K562 (cell line): ENCODE measurements around the gene TUBGCP6. TPM values are rescaled to one million over a fixed set of nuclear protein-coding genes. Genes with fewer than 3 reads are reported as not detected.

Experiments
- ATAC-seq: fragments of 200-7000 bp; cut with Tn5 transposase; 3 replicates; pipeline ENCODE4 v1.9.1; 2020; ENCODE audit warnings: moderate library complexity
- BruUV-seq: library from RNA; stranded (reverse); fragments of 400-500 nt; replicated peaks from 2 replicates; lab custom pipeline; 2021; lab: Mats Ljungman, UMichigan
- CTCF ChIA-PET: fragments of 300-600 bp; formaldehyde crosslinking; extraction: SDS; loops from one replicate; lab custom pipeline; 2021; ENCODE audit warnings: low intra/inter-chr PET ratio; lab: Yijun Ruan, JAX
- POLR2A ChIA-PET: fragments of 300-600, 350-650 bp; sonication (Branson Sonifier 250); formaldehyde crosslinking; extraction: SDS; loops from one replicate; lab custom pipeline; 2021; ENCODE audit warnings: antibody characterized with exemption, inconsistent platforms; lab: Yijun Ruan, JAX
- DNase-seq, 4 experiments: peaks; one replicate each; pipeline versions ENCODE4 v3.0.0 to v3.0.0-alpha.2; 2011 to 2018; ENCODE audit warnings: low spot score in 3 of 4, mixed read lengths in 3 of 4; ENCODE audit errors: extremely low read depth in 1 of 4
- FAIRE-seq: peaks from 2 replicates; lab custom pipeline; 2011; peaks lifted over from hg19 to GRCh38; lab: Jason Lieb, UNC
- H2AFZ ChIP-seq: 2 replicates; pipeline ENCODE4 v1.6.0; 2011; ENCODE audit warnings: low read depth, low read length, control low read depth, inconsistent platforms
- H3K27ac ChIP-seq: fragments of 200-600 bp; 3 replicates; pipeline ENCODE4 v1.8.0; 2011; ENCODE audit warnings: low read depth, mild to moderate bottlenecking, control low read depth, inconsistent platforms, low read length, moderate library complexity, mixed read lengths; ENCODE audit errors: extremely low read depth
- H3K27me3 ChIP-seq, 2 experiments: fragments of 300-600 bp in 1 of 2; 2 replicates in 1 of 2; 3 replicates in 1 of 2; pipeline versions ENCODE4 v1.6.0 to v1.8.0; 2011; ENCODE audit warnings: inconsistent platforms in 2 of 2, low read length in 2 of 2, mild to moderate bottlenecking in 1 of 2, mixed read lengths in 1 of 2, moderate library complexity in 1 of 2; ENCODE audit not compliant: control insufficient read depth in 2 of 2, insufficient read depth in 2 of 2
- H3K36me3 ChIP-seq: fragments of 300-600 bp; 3 replicates; pipeline ENCODE4 v1.8.0; 2011; ENCODE audit warnings: mild to moderate bottlenecking, low read length, inconsistent platforms; ENCODE audit not compliant: control insufficient read depth, insufficient read depth
- H3K4me1 ChIP-seq, 2 experiments: fragments of 200-600 bp in 1 of 2; replicated peaks in 1 of 2; 2 replicates in 1 of 2; 3 replicates in 1 of 2; pipeline versions ENCODE4 v1.5.1 to v1.8.0; 2011; ENCODE audit warnings: inconsistent platforms in 2 of 2, low read length in 2 of 2, mild to moderate bottlenecking in 1 of 2, mixed read lengths in 1 of 2, moderate library complexity in 1 of 2; ENCODE audit not compliant: control insufficient read depth in 2 of 2, insufficient read depth in 2 of 2
- H3K4me2 ChIP-seq: 2 replicates; pipeline ENCODE4 v1.6.1; 2011; ENCODE audit warnings: low read length, control low read depth, inconsistent platforms, mixed read lengths; ENCODE audit not compliant: insufficient read depth
- H3K4me3 ChIP-seq: fragments of 200-600 bp; sonication (generic), shearing (Covaris generic); 2 replicates; pipeline ENCODE4 v1.5.1; 2016; ENCODE audit warnings: control low read depth, inconsistent platforms
- H3K79me2 ChIP-seq: fragments of 200-600 bp; 3 replicates; pipeline ENCODE4 v1.8.0; 2011; ENCODE audit warnings: low read length, inconsistent platforms; ENCODE audit not compliant: control insufficient read depth, insufficient read depth
- H3K9ac ChIP-seq, 2 experiments: 2 replicates each; pipeline versions ENCODE4 v1.6.0 to v1.6.1; 2011; ENCODE audit warnings: low read depth in 2 of 2, low read length in 2 of 2, control low read depth in 1 of 2, inconsistent platforms in 1 of 2, mild to moderate bottlenecking in 1 of 2, mixed read lengths in 1 of 2; ENCODE audit not compliant: insufficient read depth in 1 of 2
- H3K9me1 ChIP-seq: one replicate; pipeline ENCODE4 v1.6.0; 2011; ENCODE audit warnings: inconsistent platforms, mild to moderate bottlenecking, low read length, moderate library complexity; ENCODE audit not compliant: control insufficient read depth, insufficient read depth
- H3K9me3 ChIP-seq: replicated peaks from 2 replicates; pipeline ENCODE4 v1.5.1; 2011; ENCODE audit warnings: low read depth, low read length, inconsistent platforms; ENCODE audit not compliant: control insufficient read depth, insufficient read depth
- H4K20me1 ChIP-seq: replicated peaks from 2 replicates; pipeline ENCODE4 v1.6.1; 2011; ENCODE audit warnings: low read length, inconsistent platforms, mixed read lengths; ENCODE audit not compliant: control insufficient read depth, insufficient read depth
- ARNT ChIP-seq, 2 experiments: fragments of 450-650 bp; IDR thresholded peaks; 2 replicates each; pipeline ENCODE4 v1.6.1; 2016; ENCODE audit warnings: mild to moderate bottlenecking in 1 of 2
- CBFB ChIP-seq: sonication (generic); formaldehyde crosslinking; IDR thresholded peaks from 2 replicates; pipeline ENCODE4 v1.4.0; 2020; ENCODE audit warnings: mild to moderate bottlenecking, missing genetic modification reagents
- E2F3 ChIP-seq: fragments of 250-450 bp; sonication (Bioruptor Pico); IDR thresholded peaks from 2 replicates; pipeline ENCODE4 v1.4.0; 2020; ENCODE audit warnings: mild to moderate bottlenecking
- MAFF ChIP-seq: IDR thresholded peaks from 2 replicates; pipeline ENCODE4 v1.6.1; 2012; ENCODE audit warnings: low read length, improper control_type of control experiment
- NFIC ChIP-seq: fragments of 450-650 bp; IDR thresholded peaks from 2 replicates; pipeline ENCODE4 v1.6.1; 2017; ENCODE audit warnings: mild to moderate bottlenecking, inconsistent platforms
- NFIX ChIP-seq: fragments of 250-450 bp; sonication (Bioruptor Pico); IDR thresholded peaks from 2 replicates; pipeline ENCODE4 v1.4.0; 2020; ENCODE audit warnings: low read depth, mild to moderate bottlenecking, moderate library complexity
- PRPF4 ChIP-seq: fragments of 200-400 bp; formaldehyde crosslinking; IDR thresholded peaks from one replicate; pipeline ENCODE4 v1.6.1; 2017; ENCODE audit warnings: low read length, low read depth, mild to moderate bottlenecking; ENCODE audit not compliant: insufficient read depth, poor library complexity, severe bottlenecking
- RBM39 ChIP-seq: fragments of 200-400 bp; formaldehyde crosslinking; optimal IDR thresholded peaks from 2 replicates; pipeline ENCODE3; 2018; ENCODE audit warnings: low read depth, low read length
- SMAD2 ChIP-seq: fragments of 150-350 bp; IDR thresholded peaks from 2 replicates; pipeline ENCODE4 v1.6.1; 2014; ENCODE audit warnings: low read depth, mild to moderate bottlenecking, low read length
- YY1 ChIP-seq, 3 experiments: IDR thresholded peaks; 2 replicates each; pipeline ENCODE4 v1.6.1; 2011; ENCODE audit warnings: low read length in 2 of 3, mild to moderate bottlenecking in 2 of 3, moderate library complexity in 2 of 3, borderline replicate concordance in 1 of 3, control low read depth in 1 of 3, low read depth in 1 of 3; ENCODE audit not compliant: insufficient read depth in 3 of 3, insufficient replicate concordance in 2 of 3, control insufficient read depth in 1 of 3, insufficient read length in 1 of 3; ENCODE audit errors: extremely low read depth in 1 of 3
- ZC3H4 ChIP-seq: sonication (generic); formaldehyde crosslinking; IDR thresholded peaks from 2 replicates; pipeline ENCODE4 v1.9.0; 2021; ENCODE audit warnings: missing genetic modification reagents, borderline replicate concordance
- ZFP36 ChIP-seq: fragments of 150-350 bp; IDR thresholded peaks from 2 replicates; pipeline ENCODE4 v1.6.1; 2018; ENCODE audit warnings: low read length, low read depth; ENCODE audit not compliant: partially characterized antibody
- ZNF121 ChIP-seq: sonication (generic); formaldehyde crosslinking; conservative IDR thresholded peaks from 2 replicates; pipeline ENCODE4 v1.8.0; 2022; ENCODE audit warnings: missing genetic modification reagents
- ZNF23 ChIP-seq: fragments of 250-450 bp; sonication (Bioruptor Pico); IDR thresholded peaks from 2 replicates; pipeline ENCODE4 v1.4.0; 2020; ENCODE audit warnings: mild to moderate bottlenecking
- ZNF41 ChIP-seq: fragments of 250-450 bp; sonication (Bioruptor Pico); conservative IDR thresholded peaks from 2 replicates; pipeline ENCODE4 v1.4.0; 2020; ENCODE audit warnings: mild to moderate bottlenecking
- WGBS: fragments of 100-300 bp; shearing (Covaris generic); methylation state at CpG from one replicate; pipeline ENCODE4 v1.1.6; 2016; ENCODE audit warnings: low coverage, mixed read lengths; ENCODE audit not compliant: insufficient coverage; ENCODE audit errors: missing lambda C conversion rate; 5-methylcytosine and 5-hydroxymethylcytosine counted together
- in situ Hi-C: fragments of 300-500 bp; cut with MboI; formaldehyde crosslinking; loops from 4 replicates; pipeline ENCODE4 v1.15.0; 2018; ENCODE audit warnings: inconsistent platforms, mixed read lengths
- intact Hi-C: fragments of 100-400 bp; cut with micrococcal nuclease; formaldehyde crosslinking; loops from 2 replicates; pipeline ENCODE4 v1.14.2; 2022
- polyA plus RNA-seq, 8 experiments: library from polyadenylated mRNA; depleted of rRNA in 4 of 8; stranded (reverse) in 5 of 8; unstranded in 3 of 8; fragments of >200 nt; fragmentation: Nextera tagmentation in 2 of 8; fragmentation: Illumina TruSeq in 1 of 8; extraction: Ambion mirVana in 2 of 8; extraction: Trizol in 1 of 8; gene quantifications; 2 replicates each; pipeline versions ENCODE4 v1.2.1 to v1.2.3, GENCODE V29; 2011 to 2014; ENCODE audit warnings: inconsistent platforms in 1 of 8, missing spikeins in 1 of 8
- total RNA-seq, 7 experiments: library from RNA; depleted of rRNA in 6 of 7; stranded (reverse); fragments of >200 nt in 6 of 7; fragmentation: Illumina TruSeq in 2 of 7; extraction: Trizol in 2 of 7; gene quantifications; 2 replicates each; pipeline versions ENCODE4 v1.2.1 to v1.2.3, GENCODE V29; 2011 to 2021; ENCODE audit warnings: low replicate concordance in 1 of 7
- TF ChIP-seq, protein P1 (sequence below): fragments of 450-650 bp; IDR thresholded peaks from 2 replicates; pipeline ENCODE4 v1.6.1; 2017; ENCODE audit warnings: mild to moderate bottlenecking, moderate library complexity
- TF ChIP-seq, protein P2 (sequence below): fragments of 250-450 bp; sonication (Bioruptor Pico); IDR thresholded peaks from 2 replicates; pipeline ENCODE4 v1.5.0; 2021; ENCODE audit warnings: mild to moderate bottlenecking, borderline replicate concordance

TUBGCP6 gene
- total and polyA plus RNA-seq, 9 of the 15 experiments (the other 6 are each of a cell fraction or from before 2014, with no cell fraction given): 0.76 to 33.0 (median 10.1) TPM

DNA sequence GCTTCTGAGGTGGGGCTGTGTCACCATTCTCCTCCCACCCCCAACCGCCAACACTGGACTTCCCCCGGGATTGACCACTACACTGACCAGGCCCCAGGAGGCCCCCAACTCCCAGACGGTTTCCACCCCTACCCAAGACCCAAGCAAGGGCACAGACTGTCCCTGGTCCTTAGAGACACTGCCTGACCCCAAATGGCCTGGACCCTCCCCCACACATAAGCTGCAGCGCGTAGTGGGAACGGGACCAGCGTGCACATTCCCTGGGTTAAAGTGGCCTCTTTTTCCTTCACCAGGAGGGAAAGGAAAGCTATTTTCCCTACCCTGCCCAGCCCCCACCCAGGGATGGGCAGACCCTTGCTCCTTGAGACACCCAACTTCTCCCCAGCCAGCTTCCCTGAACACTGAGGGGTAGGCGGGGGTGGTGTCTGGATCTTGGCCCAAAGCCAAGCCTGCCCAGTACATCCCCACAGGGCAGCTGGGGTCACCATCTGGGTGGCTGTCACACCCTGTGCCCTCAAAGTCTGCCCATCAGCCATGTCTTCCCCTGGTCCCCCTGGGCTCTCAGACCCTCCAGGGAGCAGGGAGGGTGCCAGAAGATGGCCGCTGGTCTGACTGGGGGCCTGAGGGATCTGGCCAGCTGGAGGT, 18.3 kb upstream of the TUBGCP6 start:
- no peak overlapping the region for H3K4me3 ChIP-seq
- no peak for FAIRE-seq
- ChIA-PET POLR2A (interaction anchor here (0.7 to 1.9 kb wide), 5 partner anchors 10 to 73 kb away, joined by 3 to 11 read pairs (median 3); partner anchors contain the start of gene HDAC10), CTCF (no interaction called here)
- H3K4me2 ChIP-seq: peak overlapping the region; percentile 61
- peak overlapping the region; percentile 55 for H2AFZ ChIP-seq
- WGBS: 18% methylated on average over 7 of the region's 9 CpGs
- peak overlapping the region; percentile 76 for H3K27ac ChIP-seq
- intact Hi-C loops (no loop called here), in situ Hi-C loops (no loop called here)
- H3K9me1 ChIP-seq: no peaks in the 10 kb centered on the region
- TF ChIP-seq CBFB (CRISPR knock-in tag) (0 out of 2 replicates have a peak, but pooled peaks have one; percentile 31), NFIX (CRISPR knock-in tag) (peak; percentile 37; the same call in 1 of the 2 replicates), SMAD2 (no peak), ARNT (IDR thresholded peaks at IDR 0.05) (no peak), YY1 (IDR thresholded peaks at IDR 0.05; ENCODE audit: borderline replicate concordance in 1 of 3, control insufficient read depth in 1 of 3, extremely low read depth in 1 of 3, insufficient read depth in 3 of 3, insufficient read length in 1 of 3, insufficient replicate concordance in 2 of 3, low read depth in 1 of 3, low read length in 2 of 3) (peak in 1 of 3 experiments; percentile 28), NFIC (peak; percentile 97), MAFF (no peak), ZNF23 (CRISPR knock-in tag) (no peak), ZC3H4 (CRISPR knock-in tag) (no peak), E2F3 (CRISPR knock-in tag) (no peak), RBM39 (no peak), ZNF41 (CRISPR knock-in tag) (no peak), ZNF121 (CRISPR knock-in tag) (no peak), PRPF4 (no peak), ZFP36 (no peak)
- TF ChIP-seq, protein P1, sequence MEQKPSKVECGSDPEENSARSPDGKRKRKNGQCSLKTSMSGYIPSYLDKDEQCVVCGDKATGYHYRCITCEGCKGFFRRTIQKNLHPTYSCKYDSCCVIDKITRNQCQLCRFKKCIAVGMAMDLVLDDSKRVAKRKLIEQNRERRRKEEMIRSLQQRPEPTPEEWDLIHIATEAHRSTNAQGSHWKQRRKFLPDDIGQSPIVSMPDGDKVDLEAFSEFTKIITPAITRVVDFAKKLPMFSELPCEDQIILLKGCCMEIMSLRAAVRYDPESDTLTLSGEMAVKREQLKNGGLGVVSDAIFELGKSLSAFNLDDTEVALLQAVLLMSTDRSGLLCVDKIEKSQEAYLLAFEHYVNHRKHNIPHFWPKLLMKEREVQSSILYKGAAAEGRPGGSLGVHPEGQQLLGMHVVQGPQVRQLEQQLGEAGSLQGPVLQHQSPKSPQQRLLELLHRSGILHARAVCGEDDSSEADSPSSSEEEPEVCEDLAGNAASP: peak; percentile 74
- TF ChIP-seq, protein P2, sequence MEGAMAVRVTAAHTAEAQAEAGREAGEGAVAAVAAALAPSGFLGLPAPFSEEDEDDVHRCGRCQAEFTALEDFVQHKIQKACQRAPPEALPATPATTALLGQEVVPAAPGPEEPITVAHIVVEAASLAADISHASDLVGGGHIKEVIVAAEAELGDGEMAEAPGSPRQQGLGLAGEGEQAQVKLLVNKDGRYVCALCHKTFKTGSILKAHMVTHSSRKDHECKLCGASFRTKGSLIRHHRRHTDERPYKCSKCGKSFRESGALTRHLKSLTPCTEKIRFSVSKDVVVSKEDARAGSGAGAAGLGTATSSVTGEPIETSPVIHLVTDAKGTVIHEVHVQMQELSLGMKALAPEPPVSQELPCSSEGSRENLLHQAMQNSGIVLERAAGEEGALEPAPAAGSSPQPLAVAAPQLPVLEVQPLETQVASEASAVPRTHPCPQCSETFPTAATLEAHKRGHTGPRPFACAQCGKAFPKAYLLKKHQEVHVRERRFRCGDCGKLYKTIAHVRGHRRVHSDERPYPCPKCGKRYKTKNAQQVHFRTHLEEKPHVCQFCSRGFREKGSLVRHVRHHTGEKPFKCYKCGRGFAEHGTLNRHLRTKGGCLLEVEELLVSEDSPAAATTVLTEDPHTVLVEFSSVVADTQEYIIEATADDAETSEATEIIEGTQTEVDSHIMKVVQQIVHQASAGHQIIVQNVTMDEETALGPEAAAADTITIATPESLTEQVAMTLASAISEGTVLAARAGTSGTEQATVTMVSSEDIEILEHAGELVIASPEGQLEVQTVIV (CRISPR knock-in tag): no peak
- BruUV-seq: no TSS peak
- peaks cover 27% of the 10 kb centered on the region for H3K79me2 ChIP-seq
- H3K27me3 ChIP-seq: no peaks in the 10 kb centered on the region
- DNase-seq: no peak
- H4K20me1 ChIP-seq: no peaks in the 10 kb centered on the region
- H3K4me1 ChIP-seq: peaks cover 15 to 84% of the 10 kb centered on the region in 2 experiments; a peak in 4 of 5 replicates
- no peaks in the 10 kb centered on the region for H3K9me3 ChIP-seq
- H3K9ac ChIP-seq: peak overlapping the region; percentile 69 to 92
- ATAC-seq: no peak
- peaks cover 12% of the 10 kb centered on the region; the same call in 1 of the 3 replicates for H3K36me3 ChIP-seq
